GM23338 (cell line): ENCODE results near the gene FRY. TPM values are rescaled to one million over a fixed set of nuclear protein-coding genes. Genes with fewer than 3 reads are reported as not detected.

Experiments
- ATAC-seq: fragments of 200-7000 bp; cut with Tn5 transposase; 3 replicates; pipeline ENCODE4 v1.9.1; 2020
- DNase-seq: peaks from one replicate; pipeline ENCODE4 v3.0.0-alpha.2; 2015; ENCODE audit warnings: low spot score
- H2AFZ ChIP-seq: fragments of 200-600 bp; sonication (generic); 2 replicates; pipeline ENCODE4 v1.8.0; 2016; ENCODE audit warnings: antibody characterized with exemption, mild to moderate bottlenecking, moderate library complexity
- H3F3A ChIP-seq: fragments of 200-600 bp; sonication (generic); replicated peaks from 2 replicates; pipeline ENCODE4 v1.8.0; 2017; ENCODE audit warnings: antibody characterized with exemption, mixed run types, low read depth
- H3K27ac ChIP-seq: fragments of 200-600 bp; sonication (generic); 2 replicates; pipeline ENCODE4 v1.6.1; 2016; ENCODE audit warnings: low read depth
- H3K27me3 ChIP-seq: fragments of 200-600 bp; sonication (generic); 2 replicates; pipeline ENCODE4 v1.8.0; 2016; ENCODE audit warnings: mild to moderate bottlenecking, mixed run types, moderate library complexity; ENCODE audit not compliant: insufficient read depth
- H3K36me3 ChIP-seq: fragments of 200-600 bp; sonication (generic); 2 replicates; pipeline ENCODE4 v1.8.0; 2016; ENCODE audit warnings: mild to moderate bottlenecking; ENCODE audit not compliant: insufficient read depth
- H3K4me1 ChIP-seq: fragments of 200-600 bp; sonication (generic); 2 replicates; pipeline ENCODE4 v1.8.0; 2016; ENCODE audit warnings: mild to moderate bottlenecking, moderate library complexity; ENCODE audit not compliant: insufficient read depth
- H3K4me2 ChIP-seq: fragments of 200-600 bp; sonication (generic); 2 replicates; pipeline ENCODE4 v1.7.1; 2017; ENCODE audit warnings: mixed run types
- H3K4me3 ChIP-seq: fragments of 200-600 bp; sonication (generic); 2 replicates; pipeline ENCODE4 v1.6.1; 2016; ENCODE audit warnings: mixed run types
- H3K79me2 ChIP-seq: fragments of 200-600 bp; sonication (generic); replicated peaks from 2 replicates; pipeline ENCODE4 v1.8.0; 2017; ENCODE audit warnings: mild to moderate bottlenecking; ENCODE audit not compliant: insufficient read depth
- H3K9me2 ChIP-seq: fragments of 200-600 bp; sonication (generic); 2 replicates; pipeline ENCODE4 v1.8.0; 2017; ENCODE audit not compliant: insufficient read depth
- H4K20me1 ChIP-seq: fragments of 200-600 bp; sonication (generic); replicated peaks from 2 replicates; pipeline ENCODE4 v1.8.0; 2017; ENCODE audit warnings: mild to moderate bottlenecking; ENCODE audit not compliant: insufficient read depth
- H3K27ac Mint-ChIP-seq: 2 replicates; pipeline ENCODE4 v1.8.0; 2020; ENCODE audit warnings: inconsistent platforms, mild to moderate bottlenecking, moderate library complexity, mixed read lengths
- H3K27me3 Mint-ChIP-seq: 3 replicates; pipeline ENCODE4 v1.8.0; 2022; ENCODE audit warnings: low read depth, mild to moderate bottlenecking, moderate library complexity, mixed read lengths, inconsistent platforms; ENCODE audit not compliant: insufficient read depth, poor library complexity
- H3K36me3 Mint-ChIP-seq: 3 replicates; pipeline ENCODE4 v1.8.0; 2021; ENCODE audit warnings: low read depth, mild to moderate bottlenecking, inconsistent platforms, moderate library complexity, mixed read lengths
- H3K4me1 Mint-ChIP-seq: 3 replicates; pipeline ENCODE4 v1.8.0; 2020; ENCODE audit warnings: mild to moderate bottlenecking, inconsistent platforms, mixed read lengths
- H3K4me3 Mint-ChIP-seq: 3 replicates; pipeline ENCODE4 v1.8.0; 2021; ENCODE audit warnings: moderate library complexity, mild to moderate bottlenecking, inconsistent platforms, mixed read lengths
- H3K9me3 Mint-ChIP-seq: 3 replicates; pipeline ENCODE4 v1.8.0; 2020; ENCODE audit warnings: moderate library complexity, mild to moderate bottlenecking, inconsistent platforms, mixed read lengths
- EZH2 ChIP-seq: fragments of 200-600 bp; sonication (generic); IDR thresholded peaks from one replicate; pipeline ENCODE4 v1.8.0; 2017; ENCODE audit warnings: antibody characterized with exemption, mild to moderate bottlenecking, low read depth; ENCODE audit not compliant: unreplicated experiment
- EZH2phosphoT487 ChIP-seq: fragments of 200-600 bp; sonication (generic); IDR thresholded peaks from one replicate; pipeline ENCODE4 v1.8.1; 2018; ENCODE audit warnings: antibody characterized with exemption; ENCODE audit not compliant: unreplicated experiment
- JUNB ChIP-seq: IDR thresholded peaks from one replicate; pipeline ENCODE4 v1.6.1; 2016; ENCODE audit warnings: antibody characterized with exemption; ENCODE audit not compliant: unreplicated experiment
- POLR2AphosphoS5 ChIP-seq: IDR thresholded peaks from 2 replicates; pipeline ENCODE4 v1.6.1; 2016; ENCODE audit warnings: antibody characterized with exemption, low read depth
- REST ChIP-seq: IDR thresholded peaks from one replicate; pipeline ENCODE4 v1.6.1; 2018; ENCODE audit warnings: antibody characterized with exemption; ENCODE audit not compliant: unreplicated experiment
- STAT1 ChIP-seq: IDR thresholded peaks from one replicate; pipeline ENCODE4 v1.6.1; 2016; ENCODE audit warnings: antibody characterized with exemption; ENCODE audit not compliant: unreplicated experiment
- ZNF331 ChIP-seq: fragments of 250-450 bp; sonication (Bioruptor Pico); IDR thresholded peaks from 2 replicates; pipeline ENCODE4 v1.5.0; 2020; ENCODE audit warnings: low read depth, mild to moderate bottlenecking, moderate library complexity
- polyA plus RNA-seq: library from polyadenylated mRNA; unstranded; fragments of >200 nt; fragmentation: Nextera tagmentation; extraction: Ambion mirVana; gene quantifications from 2 replicates; pipeline ENCODE4 v1.2.1, GENCODE V29; 2016
- total RNA-seq: library from RNA; depleted of rRNA; stranded (reverse); fragments of >200 nt; shearing (Covaris generic); gene quantifications from 2 replicates; pipeline ENCODE4 v1.2.3, GENCODE V29; 2014
- TF ChIP-seq, protein P1 (sequence below): fragments of 250-450 bp; sonication (Bioruptor Pico); IDR thresholded peaks from 2 replicates; pipeline ENCODE4 v1.5.0; 2020; ENCODE audit warnings: mild to moderate bottlenecking, moderate library complexity
- TF ChIP-seq, protein P2 (sequence below), 2 experiments: fragments of 200-600 bp in 1 of 2; sonication (generic) in 1 of 2; conservative IDR thresholded peaks; 2 replicates each; pipeline versions ENCODE4 v1.5.1 to v1.6.1; 2016 to 2017; ENCODE audit warnings: antibody characterized with exemption in 2 of 2, low read depth in 2 of 2, mild to moderate bottlenecking in 2 of 2, moderate library complexity in 1 of 2

The FRY gene
- total and polyA plus RNA-seq, 2 experiments from 2014 or later: 2.4 to 10.1 TPM

GRCh38 chr13:32315238-32316027 lies 283.9 kb downstream of the FRY start, which contains the start of the genes BRCA2 and ZAR1L (continued):
- TF ChIP-seq, protein P1, sequence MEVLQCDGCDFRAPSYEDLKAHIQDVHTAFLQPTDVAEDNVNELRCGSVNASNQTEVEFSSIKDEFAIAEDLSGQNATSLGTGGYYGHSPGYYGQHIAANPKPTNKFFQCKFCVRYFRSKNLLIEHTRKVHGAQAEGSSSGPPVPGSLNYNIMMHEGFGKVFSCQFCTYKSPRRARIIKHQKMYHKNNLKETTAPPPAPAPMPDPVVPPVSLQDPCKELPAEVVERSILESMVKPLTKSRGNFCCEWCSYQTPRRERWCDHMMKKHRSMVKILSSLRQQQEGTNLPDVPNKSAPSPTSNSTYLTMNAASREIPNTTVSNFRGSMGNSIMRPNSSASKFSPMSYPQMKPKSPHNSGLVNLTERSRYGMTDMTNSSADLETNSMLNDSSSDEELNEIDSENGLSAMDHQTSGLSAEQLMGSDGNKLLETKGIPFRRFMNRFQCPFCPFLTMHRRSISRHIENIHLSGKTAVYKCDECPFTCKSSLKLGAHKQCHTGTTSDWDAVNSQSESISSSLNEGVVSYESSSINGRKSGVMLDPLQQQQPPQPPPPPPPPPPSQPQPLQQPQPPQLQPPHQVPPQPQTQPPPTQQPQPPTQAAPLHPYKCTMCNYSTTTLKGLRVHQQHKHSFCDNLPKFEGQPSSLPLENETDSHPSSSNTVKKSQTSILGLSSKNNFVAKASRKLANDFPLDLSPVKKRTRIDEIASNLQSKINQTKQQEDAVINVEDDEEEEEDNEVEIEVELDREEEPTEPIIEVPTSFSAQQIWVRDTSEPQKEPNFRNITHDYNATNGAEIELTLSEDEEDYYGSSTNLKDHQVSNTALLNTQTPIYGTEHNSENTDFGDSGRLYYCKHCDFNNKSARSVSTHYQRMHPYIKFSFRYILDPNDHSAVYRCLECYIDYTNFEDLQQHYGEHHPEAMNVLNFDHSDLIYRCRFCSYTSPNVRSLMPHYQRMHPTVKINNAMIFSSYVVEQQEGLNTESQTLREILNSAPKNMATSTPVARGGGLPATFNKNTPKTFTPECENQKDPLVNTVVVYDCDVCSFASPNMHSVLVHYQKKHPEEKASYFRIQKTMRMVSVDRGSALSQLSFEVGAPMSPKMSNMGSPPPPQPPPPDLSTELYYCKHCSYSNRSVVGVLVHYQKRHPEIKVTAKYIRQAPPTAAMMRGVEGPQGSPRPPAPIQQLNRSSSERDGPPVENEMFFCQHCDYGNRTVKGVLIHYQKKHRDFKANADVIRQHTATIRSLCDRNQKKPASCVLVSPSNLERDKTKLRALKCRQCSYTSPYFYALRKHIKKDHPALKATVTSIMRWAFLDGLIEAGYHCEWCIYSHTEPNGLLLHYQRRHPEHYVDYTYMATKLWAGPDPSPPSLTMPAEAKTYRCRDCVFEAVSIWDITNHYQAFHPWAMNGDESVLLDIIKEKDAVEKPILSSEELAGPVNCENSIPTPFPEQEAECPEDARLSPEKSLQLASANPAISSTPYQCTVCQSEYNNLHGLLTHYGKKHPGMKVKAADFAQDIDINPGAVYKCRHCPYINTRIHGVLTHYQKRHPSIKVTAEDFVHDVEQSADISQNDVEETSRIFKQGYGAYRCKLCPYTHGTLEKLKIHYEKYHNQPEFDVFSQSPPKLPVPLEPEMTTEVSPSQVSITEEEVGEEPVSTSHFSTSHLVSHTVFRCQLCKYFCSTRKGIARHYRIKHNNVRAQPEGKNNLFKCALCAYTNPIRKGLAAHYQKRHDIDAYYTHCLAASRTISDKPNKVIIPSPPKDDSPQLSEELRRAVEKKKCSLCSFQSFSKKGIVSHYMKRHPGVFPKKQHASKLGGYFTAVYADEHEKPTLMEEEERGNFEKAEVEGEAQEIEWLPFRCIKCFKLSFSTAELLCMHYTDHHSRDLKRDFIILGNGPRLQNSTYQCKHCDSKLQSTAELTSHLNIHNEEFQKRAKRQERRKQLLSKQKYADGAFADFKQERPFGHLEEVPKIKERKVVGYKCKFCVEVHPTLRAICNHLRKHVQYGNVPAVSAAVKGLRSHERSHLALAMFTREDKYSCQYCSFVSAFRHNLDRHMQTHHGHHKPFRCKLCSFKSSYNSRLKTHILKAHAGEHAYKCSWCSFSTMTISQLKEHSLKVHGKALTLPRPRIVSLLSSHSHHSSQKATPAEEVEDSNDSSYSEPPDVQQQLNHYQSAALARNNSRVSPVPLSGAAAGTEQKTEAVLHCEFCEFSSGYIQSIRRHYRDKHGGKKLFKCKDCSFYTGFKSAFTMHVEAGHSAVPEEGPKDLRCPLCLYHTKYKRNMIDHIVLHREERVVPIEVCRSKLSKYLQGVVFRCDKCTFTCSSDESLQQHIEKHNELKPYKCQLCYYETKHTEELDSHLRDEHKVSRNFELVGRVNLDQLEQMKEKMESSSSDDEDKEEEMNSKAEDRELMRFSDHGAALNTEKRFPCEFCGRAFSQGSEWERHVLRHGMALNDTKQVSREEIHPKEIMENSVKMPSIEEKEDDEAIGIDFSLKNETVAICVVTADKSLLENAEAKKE: no peak
- TF ChIP-seq EZH2: no peak
- TF ChIP-seq EZH2phosphoT487: no peak

- Mint-ChIP-seq H3K27ac (peak overlapping the region; percentile 99), H3K4me1 (peaks cover 10% of the 10 kb centered on the region; the same call in 2 of the 3 replicates), H3K27me3 (peaks cover 8% of the 10 kb centered on the region), H3K4me3 (peak overlapping the region; percentile 88), H3K9me3 (no peaks in the 10 kb centered on the region), H3K36me3 (peaks cover 16% of the 10 kb centered on the region)
- H2AFZ ChIP-seq: peak overlapping the region; percentile 18; the same call in 1 of the 2 replicates
- H3F3A ChIP-seq: no peaks in the 10 kb centered on the region
- no peaks in the 10 kb centered on the region; the same call in 1 of the 2 replicates for H3K4me1 ChIP-seq
- peak overlapping the region; percentile 65 for H3K4me3 ChIP-seq
- peak overlapping the region; percentile 76 for H3K4me2 ChIP-seq
- peak; percentile 19 for ATAC-seq
- no peaks in the 10 kb centered on the region for H3K27me3 ChIP-seq
- H3K36me3 ChIP-seq: peaks cover 8% of the 10 kb centered on the region; the same call in 1 of the 2 replicates
- no peaks in the 10 kb centered on the region for H3K79me2 ChIP-seq
- peak overlapping the region; percentile 93 for H3K27ac ChIP-seq
- H4K20me1 ChIP-seq: no peaks in the 10 kb centered on the region
- no peak for DNase-seq
- no peaks in the 10 kb centered on the region for H3K9me2 ChIP-seq
- TF ChIP-seq REST: no peak
- no peak for TF ChIP-seq POLR2AphosphoS5
- TF ChIP-seq JUNB: no peak
- TF ChIP-seq, protein P2, sequence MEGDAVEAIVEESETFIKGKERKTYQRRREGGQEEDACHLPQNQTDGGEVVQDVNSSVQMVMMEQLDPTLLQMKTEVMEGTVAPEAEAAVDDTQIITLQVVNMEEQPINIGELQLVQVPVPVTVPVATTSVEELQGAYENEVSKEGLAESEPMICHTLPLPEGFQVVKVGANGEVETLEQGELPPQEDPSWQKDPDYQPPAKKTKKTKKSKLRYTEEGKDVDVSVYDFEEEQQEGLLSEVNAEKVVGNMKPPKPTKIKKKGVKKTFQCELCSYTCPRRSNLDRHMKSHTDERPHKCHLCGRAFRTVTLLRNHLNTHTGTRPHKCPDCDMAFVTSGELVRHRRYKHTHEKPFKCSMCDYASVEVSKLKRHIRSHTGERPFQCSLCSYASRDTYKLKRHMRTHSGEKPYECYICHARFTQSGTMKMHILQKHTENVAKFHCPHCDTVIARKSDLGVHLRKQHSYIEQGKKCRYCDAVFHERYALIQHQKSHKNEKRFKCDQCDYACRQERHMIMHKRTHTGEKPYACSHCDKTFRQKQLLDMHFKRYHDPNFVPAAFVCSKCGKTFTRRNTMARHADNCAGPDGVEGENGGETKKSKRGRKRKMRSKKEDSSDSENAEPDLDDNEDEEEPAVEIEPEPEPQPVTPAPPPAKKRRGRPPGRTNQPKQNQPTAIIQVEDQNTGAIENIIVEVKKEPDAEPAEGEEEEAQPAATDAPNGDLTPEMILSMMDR (conservative IDR thresholded peaks at IDR 0.05; ENCODE audit: low read depth in 2 of 2): no peak
- TF ChIP-seq STAT1: no peak
- TF ChIP-seq EZH2: no peak
- TF ChIP-seq EZH2phosphoT487: no peak
- TF ChIP-seq ZNF331 (CRISPR knock-in tag): no peak
These were observed 284.4 kb downstream of the FRY start for GRCh38 chr13:32316028-32316339.
